Cortex of kidney (tissue), 1 donor: ENCODE data around the gene DDIT4.
"Not testable (repeated sequence)": the region's sequence is repeated elsewhere in the genome, so short reads cannot be mapped to it uniquely, and the experiment has no call there.

ENCODE experiments used
- DNase-seq: peaks from one replicate; lab custom pipeline; 2025; lab: John Stamatoyannopoulos, UW

The DDIT4 gene

DNA sequence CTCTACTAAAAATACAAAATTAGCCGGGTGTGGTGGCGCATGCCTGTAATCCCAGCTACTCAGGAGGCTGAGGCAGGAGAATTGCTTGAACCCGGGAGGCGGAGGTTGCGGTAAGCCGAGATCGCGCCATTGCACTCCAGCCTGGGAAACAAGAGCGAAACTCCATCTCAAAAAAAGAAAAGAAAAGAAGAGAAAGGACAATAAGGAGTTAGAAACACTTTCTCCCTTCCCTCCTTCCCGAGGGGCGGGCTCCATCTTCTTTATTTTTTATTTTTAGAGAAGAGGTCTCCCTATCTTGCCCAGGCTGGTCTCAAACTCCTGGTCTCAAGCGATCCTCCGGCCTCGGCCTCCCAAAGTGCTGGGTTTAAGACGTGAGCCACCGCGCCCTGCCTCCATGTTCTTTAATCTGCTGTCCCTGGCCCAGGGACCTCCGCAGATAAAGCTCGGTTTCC is 23.1 kb downstream of the DDIT4 start:
- not testable (repeated sequence) for DNase-seq

DNA sequence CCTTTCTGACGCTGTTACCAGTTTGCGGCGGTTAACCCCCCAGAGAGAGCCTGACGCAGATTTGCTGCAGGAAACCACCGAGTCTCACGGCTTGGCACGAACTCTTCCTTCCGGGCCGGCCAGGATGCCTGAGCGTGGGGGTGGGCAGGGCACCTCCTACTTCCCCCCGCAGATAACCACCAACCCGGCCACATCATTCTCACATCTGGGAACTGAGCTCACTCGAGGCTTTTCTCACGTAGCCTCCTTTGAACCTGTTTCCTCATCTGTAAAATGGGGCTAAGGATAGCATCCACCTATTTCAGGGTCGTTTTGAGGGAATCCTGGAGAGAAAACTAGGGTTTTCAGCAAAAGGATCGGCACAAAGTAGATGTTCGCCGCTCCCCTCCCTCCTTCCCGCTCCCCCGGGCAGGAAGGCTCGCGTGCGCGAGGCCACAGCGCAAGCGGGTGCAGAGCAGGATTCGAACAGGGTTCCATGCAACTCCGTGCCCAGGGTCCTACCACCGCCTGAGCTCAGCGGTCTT is 23.6 kb downstream of the DDIT4 start:
- DNase-seq, result no peak

DNA sequence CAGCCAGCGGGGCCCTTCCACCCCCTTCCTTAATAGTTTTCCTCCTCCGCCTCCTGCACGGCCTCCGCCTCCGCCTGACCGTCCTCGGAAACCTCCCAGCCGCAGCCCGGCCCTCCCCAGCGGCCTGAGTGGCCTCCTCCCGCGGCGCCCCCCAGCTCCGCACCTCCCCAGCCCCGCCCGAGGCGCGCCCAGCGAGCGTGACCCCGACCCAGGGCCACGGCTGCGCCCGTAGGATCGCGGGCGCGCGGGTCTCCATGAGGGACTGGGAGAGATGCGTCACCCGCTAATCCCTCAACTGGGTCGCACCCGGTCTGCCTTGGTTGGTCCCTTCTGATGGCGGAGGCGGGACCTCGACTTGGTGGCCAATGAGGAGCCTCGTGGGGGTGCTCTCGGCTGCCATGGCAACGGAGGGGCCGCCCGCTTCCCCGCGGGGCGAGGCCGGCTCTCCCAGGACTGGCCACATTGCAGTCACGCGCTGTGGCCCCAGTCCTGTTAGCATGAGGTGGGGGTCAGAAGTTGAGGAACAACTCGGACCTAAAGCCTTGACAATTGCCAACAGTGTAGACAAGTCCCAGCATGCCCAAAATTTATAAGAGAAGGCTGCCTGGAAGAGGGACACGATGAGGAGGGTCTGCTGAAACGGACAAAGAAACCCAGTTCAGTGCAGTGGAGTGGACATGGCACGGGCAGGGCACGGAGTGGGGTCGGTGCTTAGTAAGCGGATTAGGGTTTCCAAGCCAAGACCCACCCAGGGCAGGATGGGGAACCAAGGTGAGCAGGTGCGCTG is 24.3 kb downstream of the DDIT4 start:
- DNase-seq, result no peak

DNA sequence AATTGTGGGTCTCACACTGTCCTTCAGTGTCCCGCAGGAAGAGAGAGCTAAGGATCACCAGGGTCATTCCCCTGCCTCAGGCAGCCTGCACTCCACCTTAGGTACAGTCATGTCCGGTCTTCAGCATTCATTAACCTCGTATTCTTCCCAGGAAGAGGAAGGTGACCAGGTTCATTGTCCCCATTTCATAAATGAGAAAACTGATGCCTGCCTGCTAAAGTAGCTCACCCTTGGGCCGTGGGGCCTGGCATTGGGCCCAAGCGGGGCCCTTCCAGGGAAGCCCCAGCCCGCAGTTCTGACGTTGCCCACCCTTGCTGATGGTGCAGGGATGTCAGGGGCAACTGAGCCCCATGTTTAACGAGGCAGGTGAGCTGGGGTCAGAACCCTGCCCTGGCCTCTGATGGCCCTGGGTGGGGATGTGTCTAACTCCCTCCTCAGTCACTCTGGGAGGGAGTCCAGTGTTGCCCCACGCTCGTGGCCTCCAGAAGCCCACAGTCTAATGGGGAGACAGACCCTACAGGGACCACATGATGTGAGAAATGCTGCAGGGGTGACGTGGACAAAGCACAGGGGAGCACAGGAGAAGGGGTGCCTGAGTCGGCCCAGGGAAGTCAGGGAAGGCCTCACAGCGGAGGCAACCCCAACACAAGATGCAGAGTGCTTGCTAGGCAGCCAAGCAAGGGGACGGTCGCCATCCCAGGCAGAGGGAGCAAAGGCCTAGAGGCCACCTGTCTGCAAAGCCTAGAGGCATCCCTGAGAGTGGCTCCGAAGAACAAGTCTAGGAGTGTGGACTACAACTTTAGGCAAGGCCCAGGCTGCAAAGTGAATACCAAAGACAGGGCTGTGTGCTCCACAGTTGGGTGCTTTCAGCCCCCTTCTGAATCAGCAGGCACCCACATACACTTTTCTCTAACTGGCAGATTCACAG is 25.1 kb downstream of the DDIT4 start:
- DNase-seq, result no peak

DNA sequence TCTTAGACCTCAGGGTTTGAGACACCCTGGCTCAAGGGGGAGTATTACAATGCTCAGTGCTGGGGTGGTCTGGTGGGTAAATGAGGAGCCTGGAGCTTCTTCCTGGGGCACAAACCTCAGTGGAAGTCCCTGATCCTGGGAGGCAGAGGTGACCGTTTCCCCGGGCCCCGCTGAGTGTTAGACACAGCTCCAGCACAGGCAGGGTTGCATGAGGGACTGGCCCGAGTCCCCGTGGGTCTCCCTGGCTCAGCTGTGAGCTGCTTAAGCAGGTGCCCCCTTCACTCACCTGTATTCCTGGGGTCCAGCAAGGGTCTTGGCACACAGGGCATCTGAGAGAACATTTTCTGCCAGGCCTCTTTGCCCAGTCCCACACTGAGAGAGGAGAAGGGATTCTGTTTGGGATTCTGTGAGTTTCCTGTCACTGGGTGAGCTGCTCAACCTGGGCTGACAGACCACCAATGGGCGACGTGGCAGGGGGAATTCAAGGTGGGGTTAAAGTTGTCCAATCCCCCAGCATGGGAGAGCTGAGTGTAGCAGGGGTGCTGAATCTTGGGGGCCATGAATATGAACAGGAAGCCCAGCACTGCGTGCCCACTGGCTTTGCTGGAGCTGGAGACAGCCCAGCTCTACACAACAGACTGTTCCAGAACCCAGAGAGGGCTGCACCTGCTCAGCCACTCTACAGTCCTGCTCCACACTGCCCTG is 29.9 kb downstream of the DDIT4 start:
- DNase-seq, result no peak

DNA sequence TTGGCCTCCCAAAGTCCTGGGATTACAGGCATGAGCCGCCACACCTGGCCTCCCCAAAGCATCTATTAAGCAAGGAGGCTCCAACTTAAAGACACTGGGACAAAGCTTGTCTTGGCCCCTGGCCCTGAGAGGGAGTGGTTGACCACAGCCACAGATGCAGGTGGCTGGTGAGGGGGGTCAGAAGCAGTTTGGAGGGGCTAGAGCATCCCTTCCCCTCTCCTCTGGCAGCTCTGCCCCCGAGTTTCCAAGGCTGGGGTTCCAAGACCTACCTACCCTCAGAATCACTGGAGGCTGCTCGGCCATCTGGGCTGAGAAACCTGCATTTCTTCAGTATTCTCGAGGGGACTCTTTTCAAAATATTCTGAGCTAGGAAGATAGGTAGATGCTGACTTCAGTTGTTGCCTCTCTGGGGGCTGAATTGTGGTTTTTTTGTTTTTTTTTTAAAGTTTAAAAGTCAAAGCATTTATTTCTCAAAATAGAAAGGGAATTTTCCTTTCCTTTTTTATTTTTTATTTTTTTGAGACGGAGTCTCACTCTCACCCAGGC is 32.6 kb downstream of the DDIT4 start:
- no peak for DNase-seq

DNA sequence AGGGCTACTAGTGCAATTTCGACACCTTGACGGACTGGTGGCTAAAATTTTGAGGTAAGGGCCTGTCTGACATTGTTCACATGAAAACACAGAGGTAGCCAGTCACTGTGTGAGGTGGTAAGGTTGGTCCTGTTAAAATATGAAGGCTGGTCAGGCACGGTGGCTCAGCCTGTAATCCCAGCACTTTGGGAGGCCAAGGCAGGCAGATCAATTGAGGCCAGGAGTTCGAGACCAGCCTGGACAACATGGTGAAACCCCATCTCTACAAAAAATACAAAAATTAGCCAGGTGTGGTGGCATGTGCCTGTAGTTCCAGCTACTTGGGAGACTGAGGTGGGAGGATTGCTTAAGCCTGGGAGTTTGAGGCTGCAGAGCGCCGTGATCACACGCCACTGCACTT is 34.0 kb downstream of the DDIT4 start:
- DNase-seq, result not testable (repeated sequence)

DNA sequence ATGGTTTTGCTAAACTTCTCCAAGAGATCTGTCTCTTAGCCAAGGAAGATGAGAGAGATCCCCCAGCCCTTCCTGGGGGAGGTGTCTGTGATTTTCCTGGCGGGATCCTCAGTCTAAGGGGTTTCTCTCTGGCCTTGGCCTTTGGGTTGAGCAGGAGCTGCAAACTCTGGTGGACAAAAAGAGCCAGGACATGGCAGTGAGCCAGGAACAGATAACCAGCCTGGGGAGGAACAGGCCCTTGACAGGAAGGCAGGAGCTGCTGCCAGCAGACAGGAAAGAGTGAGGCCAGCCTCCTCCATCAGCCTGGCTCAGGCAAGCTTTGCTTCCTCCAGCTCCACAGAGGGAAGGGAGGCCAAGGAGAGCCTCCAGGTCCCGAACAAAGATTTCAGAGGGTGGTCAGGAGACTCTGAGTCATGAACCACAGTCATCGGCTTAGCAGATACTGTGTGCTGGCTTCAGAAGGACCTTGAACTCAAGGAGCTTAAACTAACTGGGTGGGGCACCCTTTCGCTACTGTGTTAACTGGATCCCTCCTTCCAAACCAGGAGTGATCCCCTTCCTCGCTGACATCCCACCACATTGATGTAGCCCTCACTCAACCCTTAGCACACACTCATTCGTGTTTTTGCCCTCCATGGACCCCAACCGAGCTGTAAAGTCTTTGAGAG is 34.7 kb downstream of the DDIT4 start:
- no peak for DNase-seq

DNA sequence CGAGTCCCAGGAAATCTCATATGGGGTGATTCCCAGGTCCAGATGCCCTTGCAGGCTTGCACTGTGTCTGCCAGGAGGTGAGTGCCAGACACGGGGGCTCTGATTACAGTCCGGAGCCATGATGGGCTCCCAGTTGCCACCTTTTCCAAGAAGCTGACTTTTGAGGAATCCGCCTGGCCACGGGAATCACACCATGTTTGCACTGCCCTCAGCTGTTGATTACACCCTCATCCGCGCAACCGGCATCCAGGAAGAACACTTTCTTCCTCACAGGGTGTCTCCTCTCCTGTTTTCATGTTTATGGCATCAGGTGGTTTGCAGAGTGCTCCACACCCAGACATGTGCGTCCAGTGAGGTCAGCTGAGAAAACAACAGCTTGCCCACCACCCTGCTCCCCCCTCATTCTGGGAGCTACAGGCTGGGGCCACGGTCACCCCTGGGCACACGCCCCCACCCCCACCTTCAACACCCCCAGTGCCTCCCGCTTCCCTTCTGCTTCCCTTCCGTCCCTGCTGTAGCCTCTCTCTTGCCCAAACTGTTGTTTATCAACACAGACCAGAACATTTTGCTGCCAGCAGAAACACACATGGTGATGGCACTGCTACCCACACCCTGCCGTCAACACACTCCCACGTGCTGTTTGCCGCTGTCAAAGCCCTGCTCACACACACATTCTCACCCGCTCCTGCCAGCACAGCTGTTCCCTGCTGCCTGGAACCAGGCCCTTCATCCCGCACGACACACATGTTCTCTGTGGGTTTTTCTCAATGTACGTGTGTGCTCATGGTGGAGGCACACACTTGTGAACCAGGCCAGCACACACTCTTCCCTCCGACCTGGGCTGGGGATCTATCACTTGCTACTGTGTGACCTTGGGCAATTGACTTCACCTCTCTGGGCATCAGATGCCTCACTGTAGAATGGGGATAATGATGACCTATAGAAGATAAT is 35.8 kb downstream of the DDIT4 start:
- no peak for DNase-seq

DNA sequence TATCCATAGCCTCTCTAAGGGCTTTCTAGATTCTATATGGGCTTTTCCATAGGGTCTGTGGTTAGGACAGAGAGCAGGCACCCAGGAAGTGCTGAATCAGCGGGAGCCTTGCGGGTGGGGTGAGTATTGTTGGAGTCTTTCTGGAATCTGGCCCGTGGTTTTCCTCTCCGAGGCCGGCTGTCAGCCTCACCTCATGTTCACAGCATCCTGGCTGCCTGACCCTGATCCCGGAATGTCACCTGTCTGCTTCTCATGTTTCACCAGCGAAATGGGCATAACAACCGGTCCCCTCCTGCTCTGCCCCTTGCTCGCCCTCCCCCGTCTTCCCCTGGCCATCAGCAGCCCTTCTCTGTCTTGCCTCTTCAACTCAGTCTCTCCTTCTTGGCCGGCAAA is 36.5 kb downstream of the DDIT4 start:
- DNase-seq, result no peak

DNA sequence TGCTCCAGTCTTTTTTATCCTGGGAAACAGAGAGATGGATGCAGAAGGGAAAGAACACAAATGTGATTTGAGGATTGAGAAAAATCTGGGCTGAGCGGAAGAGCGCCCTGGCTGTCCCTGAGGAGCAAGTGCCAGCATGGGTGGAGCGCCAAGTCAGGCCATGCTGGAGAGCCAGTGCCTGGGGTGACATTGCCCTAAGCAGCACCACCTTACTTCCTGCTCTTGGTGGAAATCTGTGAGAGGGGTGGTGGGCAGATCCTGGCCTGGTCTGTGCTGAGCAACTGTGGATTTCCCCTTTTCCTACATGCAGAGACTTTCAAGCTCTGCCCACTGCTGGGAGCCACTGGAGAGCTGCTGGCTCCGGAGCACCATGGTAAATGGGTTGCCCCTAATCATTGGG is 36.9 kb downstream of the DDIT4 start:
- no peak for DNase-seq

DNA sequence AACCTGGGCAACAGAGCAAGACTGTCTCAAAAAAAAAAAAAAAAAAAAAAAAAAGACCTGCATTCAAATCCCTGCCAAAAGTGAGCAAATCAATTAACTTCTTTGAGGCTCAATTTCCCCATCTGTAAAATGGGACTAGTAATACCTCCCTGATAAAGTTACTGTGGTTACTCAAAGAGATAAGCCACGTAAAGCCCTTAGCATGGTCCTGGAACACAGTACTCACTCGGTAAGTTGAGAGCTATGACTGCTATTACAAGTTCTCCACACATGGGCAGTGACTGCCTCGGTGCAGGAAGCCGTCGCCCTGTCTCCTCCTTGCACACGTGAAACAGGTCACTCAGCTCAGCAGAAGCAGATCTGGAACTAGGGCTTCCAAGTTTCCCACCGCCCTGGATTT is 37.9 kb downstream of the DDIT4 start:
- DNase-seq, result no peak

DNA sequence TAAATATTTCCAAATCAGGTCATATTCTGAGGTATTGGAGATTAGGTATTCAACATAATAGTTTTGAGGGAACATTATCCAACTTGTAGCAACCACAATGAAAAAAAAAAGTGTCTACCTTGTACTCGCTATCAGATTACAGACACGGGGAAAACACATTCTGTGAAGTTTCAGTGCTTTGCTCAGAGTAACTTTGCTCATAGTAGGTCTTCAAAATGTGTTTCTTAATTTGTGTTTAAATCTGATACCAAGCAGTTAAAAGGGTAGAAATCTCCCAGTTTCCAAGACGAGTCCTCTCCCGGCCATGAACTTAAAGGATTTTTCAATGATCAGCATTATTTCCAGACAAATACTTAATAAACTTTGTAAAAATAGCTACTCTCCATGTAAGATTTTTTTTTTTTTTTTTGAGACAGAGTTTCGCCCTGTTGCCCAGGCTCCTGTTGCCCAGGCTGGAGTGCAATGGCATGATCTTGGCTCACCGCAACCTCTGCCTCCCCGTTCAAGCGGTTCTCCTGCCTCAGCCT is 39.2 kb downstream of the DDIT4 start:
- no peak for DNase-seq

DNA sequence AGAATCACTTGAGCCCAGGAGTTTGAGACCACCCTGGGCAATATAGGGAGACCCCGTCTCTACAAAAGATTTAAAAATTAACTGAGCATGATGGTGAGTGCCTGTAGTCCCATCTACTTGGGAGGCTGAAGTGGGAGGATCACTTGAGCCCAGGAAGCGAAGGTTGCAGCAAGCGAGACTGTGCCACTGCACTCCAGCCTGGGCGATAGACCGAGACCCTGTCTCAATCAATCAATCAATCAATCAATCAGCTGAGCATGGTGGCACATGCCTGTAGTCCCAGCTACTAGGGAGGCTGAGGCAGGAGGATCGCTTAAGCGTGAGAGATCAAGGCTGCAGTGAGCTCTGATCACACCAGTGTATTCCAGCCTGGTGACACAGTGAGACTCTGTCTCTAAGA is 40.5 kb downstream of the DDIT4 start:
- no peak for DNase-seq

DNA sequence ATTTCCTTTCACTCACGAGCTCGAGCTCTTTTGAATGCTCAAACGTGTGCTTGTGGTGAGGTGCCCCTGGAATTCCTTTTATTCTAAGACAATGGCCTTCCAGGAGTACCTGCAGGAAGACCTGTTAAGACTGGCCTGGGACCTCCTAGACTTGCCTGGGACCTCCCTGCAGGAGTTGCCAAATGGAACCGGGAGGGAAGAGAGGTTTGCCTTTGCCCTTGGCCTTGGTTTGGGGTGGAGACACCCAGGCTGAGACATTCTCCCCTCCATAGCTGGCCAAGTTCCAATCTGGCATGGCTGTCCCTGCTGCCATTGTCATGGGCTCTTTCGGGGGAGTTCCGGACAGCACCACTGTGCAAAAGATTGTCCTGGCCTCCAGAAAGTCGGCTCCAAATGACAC is 41.3 kb downstream of the DDIT4 start:
- no peak for DNase-seq

DNA sequence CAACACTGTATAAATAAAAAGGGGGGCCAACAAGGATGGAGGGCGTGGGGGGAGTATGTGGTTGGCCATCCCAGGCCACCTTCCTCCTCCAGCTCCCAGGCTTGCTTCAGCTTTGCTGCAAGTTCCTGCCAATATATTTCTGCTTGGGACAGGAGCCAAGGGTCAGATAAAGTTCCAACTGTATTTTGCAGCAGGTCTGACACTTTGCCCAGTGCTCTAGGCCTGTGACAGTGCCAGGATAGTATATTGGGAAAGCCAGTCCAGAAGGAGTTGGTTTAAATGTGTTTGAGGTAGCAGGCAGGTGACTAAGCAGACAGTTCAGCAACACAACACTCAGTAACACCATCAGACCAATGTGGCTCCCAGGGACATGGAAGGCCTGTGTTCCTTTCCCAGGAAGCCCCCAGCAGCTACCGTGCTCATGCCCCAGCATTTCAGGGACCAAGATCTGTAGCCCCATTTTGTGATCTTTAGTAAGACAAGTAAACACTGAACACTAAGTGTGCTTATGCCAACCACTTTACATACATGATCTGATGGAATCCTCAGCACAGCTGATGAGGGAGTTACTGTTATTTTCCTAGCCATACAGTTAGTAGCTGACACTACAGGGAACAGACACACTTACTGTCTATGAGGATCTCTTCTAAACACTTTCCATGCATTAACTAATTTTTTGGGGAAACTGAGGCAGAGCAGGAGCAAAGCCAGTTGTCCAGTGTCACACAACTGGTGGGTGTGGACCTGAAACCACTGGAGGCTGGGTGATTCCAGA is 42.1 kb downstream of the DDIT4 start:
- DNase-seq, result no peak

DNA sequence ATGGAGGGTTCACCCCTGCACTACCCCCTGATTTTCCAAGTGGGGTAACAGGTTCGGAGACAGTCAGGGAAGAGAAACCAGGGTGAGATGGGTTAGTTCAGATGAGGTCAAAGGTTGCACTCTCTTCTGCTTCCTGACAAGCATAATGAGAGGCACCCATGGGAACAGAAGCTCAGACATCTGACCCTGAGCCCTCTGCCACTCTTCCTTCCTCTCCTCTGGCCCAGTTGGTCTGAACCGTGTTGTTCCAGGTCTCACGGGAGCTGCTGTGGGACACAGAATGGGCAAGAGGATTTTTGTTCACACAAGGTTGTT is 42.6 kb downstream of the DDIT4 start:
- DNase-seq, result no peak

DNA sequence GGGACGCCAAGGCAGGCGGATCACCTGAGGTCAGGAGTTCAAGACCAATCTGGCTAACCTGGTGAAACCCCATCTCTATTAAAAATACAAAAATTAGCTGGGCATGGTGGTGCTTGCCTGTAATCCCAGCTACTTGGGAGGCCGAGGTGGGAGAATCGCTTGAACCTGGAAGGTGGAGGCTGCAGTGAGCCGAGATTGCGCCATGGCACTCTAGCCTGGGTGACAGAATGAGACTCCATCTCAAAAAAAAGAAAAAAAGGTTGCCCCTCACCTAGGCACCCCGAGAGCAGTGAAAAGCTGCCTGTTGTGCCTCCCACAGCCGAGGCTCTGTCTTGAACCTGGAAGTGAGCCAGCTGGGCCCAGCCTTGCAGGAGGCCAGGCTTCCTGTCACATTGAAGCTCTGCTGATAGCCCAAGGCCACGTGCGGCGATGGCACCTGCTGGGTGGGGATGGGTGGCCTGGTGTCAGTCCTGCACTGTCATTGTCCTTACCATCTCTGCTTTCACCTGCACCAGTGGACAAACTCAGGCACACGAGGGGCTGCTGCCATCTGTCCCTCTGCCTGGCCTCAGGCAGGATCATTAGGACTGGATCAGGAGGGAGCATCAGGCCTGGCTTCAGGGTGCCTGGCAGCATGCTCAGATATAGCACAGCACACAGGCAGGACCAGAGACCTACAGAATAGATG is 43.2 kb downstream of the DDIT4 start:
- no peak for DNase-seq
